GM19240 (cell line): ENCODE data around the gene CCSER1.
"Not testable (repeated sequence)": the region's sequence is repeated elsewhere in the genome, so short reads cannot be mapped to it uniquely, and the experiment has no call there.

Source experiments
- DNase-seq: peaks from one replicate; pipeline ENCODE4 v3.0.0; 2011; ENCODE audit warnings: low spot score; ENCODE audit not compliant: insufficient read length

Gene CCSER1

DNA sequence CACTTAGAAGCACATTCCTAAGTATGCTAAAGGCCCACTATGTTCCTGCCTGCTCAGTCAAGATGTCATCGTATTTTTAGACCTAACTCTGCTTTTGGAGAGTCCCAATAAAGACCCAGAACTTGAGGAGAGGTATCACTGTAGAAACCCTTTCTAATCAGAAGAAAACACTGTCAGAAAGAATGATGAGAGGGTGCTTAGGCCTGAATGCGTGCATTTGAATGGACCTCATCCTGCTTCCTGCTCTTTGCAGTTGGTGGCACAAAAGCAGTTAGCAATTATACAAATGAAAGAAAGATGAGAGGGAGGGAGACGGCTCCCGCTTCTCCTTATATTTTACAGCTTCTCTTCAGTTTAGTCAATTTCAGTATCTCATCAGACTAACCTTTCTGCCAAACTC lies 987.2 kb downstream of the CCSER1 start:
- DNase-seq = no peak

DNA sequence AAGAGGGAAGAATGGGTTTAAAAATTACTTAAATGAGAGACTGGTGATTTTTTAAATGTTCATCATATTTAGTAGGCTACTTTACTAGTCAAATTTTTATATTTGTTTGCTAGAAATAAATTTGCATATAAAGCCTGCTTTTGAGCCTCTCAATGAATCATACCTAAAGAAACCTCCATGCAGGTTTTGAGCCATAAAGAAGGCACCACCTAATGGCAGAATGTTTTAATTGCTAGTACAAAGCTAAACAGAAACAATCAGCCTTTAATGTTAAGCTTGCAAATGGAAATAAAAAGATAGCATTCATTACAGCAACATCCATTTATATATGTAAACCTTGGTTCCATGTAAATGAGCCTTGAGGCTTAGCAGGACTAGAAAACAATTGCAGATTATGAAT lies 989.7 kb downstream of the CCSER1 start:
- no peak for DNase-seq

DNA sequence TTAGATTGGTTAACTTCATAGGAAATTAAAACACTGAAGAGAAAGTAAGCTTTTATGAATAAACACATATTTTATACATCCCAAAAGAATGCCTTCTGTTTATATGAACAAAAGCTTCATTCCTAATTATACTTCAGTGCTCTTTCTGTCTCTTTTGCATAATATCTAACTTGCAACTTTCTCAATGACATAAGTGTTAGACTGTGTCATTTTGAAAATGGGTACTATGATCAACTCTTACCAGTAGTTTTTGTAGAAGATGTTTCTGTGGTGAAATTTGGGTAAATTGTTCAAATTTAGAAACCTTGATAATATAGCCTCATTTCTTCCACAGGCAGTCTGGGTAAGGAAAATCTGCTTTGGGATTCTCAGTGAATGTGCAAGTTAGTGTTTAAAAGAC lies 991.4 kb downstream of the CCSER1 start:
- no peak for DNase-seq

DNA sequence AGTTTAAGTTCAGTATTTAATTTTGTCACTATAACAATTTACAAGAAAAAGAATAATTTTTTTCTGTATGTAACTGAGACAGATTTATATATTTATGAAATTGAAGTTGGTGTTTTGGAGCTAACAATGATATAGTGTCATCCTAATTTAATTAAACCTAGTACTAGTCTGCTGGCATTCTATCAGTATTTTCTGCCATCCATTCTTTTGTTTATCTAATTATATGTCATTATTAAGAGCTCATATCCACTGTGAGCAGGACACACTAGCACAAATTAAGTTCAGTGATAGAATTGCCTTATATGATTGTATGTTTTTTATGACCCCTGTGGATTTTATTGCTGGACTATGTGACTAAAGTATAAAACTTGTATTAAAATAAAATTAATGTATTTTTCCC lies 996.5 kb downstream of the CCSER1 start:
- DNase-seq = no peak

DNA sequence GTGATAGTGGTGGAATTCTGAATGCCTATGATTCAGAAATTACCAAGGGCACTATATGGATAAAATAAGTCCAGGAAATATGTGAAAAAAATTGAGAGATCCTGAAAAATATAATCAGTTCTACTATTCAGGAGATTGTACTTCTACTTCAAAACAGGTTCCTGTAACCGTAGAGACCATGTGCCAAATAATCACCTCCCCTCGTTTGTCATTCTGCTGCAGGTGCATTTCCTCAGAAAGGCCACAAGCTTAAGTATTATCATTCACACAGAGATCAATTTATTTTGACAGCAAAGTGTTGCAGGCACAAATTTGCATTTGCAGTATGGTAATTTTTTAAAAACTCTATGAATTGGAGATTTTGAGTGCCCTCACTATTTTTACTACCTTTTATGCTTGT lies 1000.0 kb downstream of the CCSER1 start:
- DNase-seq = no peak

DNA sequence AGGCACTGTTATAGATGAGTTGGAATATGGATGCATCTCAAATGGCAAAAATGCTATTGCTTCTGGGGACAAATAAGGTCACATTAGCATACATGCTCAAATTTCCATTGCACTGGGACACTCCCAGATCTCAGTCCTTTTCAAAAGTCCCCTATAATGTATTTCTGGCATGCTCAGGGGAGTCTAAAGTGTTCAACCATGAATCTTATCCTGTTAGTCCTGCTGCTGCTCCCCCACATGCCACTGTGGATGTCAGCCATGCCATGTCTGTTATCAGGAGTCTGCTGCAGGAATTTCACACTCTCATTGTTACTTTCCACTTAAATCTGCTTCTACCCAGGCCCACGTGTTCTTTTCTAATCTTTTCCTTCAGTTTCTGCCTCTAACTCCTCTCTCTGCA lies 1000.6 kb downstream of the CCSER1 start:
- DNase-seq = no peak

DNA sequence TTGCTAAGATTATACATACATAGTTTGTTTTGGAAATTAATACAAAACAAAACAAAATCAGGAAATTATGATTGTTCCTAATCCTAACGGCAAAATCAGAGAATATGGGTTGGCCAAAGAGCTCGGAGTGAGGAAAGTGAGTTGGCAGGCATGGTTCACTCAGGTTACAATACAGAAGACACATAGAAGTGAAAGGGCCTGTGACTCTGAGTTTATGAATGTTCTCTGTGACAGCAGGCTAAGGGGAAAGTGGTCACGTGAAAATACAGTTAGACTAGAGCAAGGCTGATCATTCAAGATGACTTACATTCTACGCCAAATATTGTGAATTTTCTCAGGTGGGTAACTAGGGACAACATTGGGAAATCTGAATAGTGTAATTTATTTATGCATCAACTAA lies 1001.3 kb downstream of the CCSER1 start:
- DNase-seq = no peak

DNA sequence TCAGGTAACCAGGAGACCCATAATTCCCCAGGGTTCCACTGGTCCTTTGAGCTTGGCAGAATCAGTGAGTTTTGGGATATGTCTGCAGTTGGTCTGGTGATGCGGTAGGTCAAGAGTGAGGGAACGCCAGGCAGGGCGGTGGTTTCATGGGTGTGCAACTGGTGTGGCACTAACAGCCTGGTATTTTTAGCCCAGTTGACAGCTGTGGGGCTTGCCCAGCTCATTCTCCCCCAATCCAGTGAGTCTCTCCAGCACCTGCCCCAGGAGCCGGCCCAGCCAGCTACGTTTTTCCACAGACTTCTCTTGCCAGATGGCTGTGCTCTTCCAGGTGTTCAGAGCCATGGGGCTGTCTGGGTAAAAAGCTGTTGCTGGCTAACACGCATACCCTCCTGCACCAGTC lies 1019.9 kb downstream of the CCSER1 start:
- DNase-seq = no peak

DNA sequence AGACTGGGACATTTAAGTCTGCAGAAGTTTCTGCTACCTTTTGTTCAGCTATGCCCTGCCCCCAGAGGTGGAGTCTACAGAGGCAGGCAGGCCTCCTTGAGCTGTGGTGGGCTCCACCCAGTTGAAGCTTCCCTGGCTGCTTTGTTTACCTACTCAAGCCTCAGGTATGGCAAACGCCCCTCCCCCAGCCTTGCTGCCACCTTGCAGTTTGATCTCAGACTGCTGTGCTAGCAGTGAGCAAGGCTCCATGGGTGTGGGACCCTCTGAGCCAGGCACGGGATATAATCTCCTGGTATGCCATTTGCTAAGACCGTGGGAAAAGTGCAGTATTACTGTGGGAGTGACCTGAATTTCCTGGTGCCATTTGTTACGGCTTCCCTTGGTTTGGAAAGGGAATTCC lies 1026.8 kb downstream of the CCSER1 start:
- not testable (repeated sequence) for DNase-seq

DNA sequence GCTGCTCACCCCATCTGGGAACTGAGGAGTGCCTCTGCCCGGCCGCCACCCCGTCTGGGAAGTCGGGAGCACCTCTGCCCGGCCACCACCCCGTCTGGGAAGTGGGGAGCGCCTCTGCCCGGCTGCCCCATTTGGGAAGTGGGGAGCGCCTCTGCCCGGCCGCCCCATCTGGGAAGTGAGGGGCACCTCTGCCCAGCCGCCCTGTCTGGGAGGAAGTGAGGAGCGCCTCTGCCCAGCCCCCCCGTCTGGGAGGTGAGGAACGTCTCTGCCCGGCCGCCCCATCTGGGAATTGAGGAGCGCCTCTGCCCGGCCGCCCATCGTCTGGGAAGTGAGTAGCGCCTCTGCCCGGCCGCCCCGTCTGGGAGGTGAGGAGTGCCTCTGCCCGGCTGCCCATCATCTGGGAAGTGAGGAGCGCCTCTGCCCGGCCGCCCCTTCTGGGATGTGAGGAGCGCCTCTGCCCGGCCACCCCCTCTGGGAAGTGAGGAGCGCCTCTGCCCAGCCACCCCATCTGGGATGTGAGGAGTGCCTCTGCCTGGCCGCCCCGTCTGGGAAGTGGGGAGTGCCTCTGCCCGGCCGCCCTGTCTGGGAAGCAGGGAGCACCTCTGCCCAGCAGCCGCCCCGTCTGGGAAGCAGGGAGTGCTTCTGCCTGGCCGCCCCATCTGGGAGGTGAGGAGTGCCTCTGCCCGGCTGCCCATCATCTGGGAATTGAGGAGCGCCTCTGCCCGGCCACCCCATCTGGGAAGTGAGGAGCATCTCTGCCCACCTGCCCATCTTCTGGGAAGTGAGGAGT lies 1040.9 kb downstream of the CCSER1 start:
- DNase-seq = not testable (repeated sequence)

DNA sequence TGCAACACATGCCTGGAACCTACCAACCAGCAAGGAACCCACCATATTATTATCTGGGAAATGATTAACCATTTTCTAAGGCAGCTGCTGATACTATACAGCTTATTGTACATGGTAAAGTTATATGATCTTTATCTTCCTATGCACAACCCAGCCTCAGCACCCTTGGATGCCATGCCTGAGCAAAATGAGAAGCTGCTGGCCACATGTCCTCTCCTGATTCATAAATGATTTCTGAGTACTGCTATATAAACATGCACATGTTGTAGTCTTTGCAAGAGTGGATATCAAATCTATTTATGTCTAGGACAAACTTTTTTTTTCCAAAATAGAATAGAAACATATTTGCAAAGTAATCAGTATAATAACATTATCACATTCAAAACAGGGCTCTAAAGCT lies 1043.6 kb downstream of the CCSER1 start:
- no peak for DNase-seq

DNA sequence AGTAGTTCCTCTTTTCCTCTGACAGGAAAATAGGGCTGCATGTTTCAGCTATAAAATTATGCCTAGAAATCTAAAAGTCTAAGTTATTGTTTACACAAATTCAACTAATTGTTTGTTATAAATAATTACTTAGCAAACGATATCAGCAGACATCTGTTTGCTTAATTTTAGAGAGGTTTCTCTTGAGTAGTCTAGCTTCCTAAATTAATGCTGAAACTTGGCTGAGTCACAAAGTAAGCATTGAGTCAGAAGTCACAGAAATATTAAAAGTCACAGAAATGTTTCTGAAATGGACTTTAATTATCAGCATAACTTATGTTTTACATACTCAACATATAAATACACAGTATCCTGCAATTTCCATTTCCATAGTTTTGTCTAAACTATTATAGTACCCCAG lies 1044.0 kb downstream of the CCSER1 start:
- no peak for DNase-seq

DNA sequence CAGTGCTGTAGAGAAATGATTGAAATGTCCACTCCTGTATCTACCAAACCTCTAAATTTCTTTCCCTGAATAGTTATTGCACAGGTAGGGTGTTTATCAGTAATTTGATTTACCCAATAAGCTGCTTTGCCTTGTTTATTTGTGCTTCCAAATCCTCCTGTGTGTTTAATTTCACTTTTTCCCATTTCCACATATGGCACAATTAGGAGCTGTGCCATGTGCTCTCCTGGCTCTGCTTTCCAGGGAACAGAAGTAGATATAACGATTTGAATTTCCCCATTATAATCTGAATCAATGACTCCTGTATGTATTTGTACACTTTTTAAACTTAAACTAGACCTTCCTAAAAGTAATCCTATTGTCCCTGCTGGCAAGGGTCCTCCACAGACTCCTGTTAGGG lies 1057.9 kb downstream of the CCSER1 start:
- DNase-seq = not testable (repeated sequence)

DNA sequence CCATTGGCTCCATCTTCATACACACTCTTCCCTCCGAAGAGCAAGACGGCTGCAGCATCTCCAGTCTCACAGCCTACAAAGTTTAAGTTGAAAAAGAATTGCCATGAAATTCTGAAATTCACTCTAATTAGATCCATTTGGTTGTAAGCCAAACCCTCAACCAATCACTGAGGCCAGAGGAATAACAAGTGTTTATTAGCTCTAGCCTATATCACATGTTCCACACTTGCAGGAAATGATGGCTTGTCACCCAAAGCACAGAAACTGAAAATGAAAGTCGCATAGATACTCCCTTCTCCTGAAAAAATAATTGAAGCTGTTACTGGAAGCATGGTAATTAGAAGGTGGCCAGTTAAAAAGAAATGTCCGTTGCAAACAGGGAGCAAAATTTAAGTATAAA lies 1071.8 kb downstream of the CCSER1 start:
- no peak for DNase-seq

DNA sequence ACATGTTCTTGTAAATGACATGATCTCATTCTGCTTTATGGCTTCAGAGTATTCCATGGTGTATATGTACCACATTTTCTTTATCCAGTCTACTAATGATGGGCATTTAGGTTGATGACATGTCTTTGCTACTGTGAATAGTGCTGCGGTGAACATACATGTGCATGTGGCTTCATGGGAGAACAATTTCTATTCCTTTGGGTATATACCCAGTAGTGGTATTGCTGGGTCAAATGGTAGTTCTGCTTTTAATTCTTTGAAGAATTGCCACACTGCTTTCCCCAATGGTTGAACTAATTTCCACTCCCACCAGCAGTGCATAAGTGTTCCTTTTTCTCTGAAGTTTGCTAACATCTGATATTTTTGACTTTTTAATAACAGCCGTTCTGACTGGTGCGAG lies 1080.3 kb downstream of the CCSER1 start:
- DNase-seq = no peak

DNA sequence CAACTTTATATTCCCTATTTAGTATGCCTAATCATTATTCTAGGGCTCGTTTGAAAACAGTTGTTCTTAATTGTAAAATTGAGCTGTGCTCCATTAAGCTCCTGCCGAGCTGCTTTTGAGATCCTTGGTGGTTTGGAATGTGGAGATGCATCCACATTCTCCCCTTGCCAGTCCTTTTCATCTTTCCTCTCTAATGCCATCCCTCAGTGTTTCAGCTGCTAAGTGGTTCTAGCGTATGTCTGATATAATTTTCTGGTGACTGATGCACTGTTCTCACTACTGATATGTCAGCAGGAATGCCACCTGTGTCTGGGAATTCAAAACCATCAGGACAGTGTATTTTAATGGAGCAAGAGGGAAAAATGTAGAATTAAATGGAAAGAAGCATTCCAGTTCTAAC lies 1085.0 kb downstream of the CCSER1 start:
- no peak for DNase-seq

DNA sequence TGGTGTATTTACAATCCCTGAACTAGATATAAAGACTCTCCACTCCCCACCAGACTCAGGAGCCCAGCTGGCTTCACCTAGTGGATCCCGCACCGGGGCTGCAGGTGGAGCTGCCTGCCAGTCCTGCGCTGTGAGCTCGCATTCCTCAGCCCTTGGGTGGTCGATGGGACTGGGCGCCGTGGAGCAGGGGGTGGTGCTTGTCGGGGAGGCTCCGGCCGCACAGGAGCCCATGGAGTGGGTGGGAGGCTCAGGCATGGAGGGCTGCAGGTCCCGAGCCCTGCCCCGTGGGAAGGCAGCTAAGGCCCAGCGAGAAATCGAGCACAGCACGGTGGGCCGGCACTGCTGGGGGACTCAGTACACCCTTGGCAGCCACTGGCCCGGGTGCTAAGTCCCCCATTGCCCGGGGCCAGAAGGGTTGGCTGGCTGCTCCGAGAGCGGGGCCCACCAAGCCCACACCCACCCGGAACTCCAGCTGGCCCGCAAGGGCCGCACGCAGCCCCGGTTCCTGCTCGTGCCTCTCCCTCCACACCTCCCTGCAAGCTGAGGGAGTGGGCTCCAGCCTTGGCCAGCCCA lies 1090.7 kb downstream of the CCSER1 start:
- DNase-seq = not testable (repeated sequence)

DNA sequence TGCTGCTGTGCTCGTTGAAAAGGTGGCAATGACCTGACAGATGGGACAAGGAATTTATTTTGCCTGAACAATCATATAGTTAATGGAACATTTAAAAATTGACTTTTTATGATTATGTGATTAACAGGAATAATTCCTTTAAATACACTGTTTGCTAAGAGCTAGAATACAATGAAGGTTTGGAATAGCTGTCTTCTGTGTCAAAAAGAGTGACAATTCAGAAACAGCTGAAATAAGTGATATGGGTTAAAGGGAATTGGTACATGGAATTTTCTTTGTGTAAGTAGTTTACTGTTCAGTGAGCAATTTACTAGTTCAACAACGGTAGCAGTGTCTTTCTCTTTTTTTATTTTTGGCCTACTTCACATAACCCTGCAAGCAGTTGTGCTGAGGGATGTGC lies 1093.1 kb downstream of the CCSER1 start:
- no peak for DNase-seq

DNA sequence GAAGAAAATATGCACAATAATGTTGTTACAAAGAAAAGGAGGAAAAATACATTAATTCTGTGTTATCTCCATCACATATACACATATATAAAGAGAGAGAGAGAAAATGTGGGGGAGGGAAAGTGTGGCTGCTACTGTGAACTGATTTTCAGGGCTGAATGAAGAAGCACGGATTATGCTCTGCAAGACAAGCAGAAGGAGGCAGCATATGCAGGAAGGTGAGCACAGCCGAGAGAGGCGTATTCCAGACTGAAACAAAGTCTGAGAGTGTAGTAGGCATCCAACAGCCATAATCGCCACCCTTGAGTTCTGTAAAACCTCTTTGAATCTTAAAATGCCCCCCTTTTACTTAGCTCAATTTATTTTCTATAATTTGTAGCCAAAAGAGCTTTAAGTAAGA lies 1094.8 kb downstream of the CCSER1 start:
- DNase-seq = no peak

DNA sequence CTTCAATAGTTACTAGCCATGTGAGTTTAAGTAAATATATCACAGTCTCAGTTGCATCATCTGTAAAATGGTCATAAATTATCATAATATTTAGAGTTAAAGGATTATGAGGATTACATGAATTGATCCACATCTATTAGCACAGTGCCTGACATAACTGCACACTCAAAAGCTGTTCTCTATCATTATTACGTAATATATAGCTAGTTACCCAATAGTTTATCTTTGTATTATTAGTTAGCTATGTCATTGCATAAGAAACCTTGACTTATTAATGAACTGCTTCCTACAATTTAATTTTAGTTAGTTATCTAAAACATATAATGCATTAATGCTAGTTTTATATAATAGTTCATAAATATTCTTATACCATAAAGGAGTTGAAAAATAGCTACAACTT lies 1099.7 kb downstream of the CCSER1 start:
- DNase-seq = no peak

DNA sequence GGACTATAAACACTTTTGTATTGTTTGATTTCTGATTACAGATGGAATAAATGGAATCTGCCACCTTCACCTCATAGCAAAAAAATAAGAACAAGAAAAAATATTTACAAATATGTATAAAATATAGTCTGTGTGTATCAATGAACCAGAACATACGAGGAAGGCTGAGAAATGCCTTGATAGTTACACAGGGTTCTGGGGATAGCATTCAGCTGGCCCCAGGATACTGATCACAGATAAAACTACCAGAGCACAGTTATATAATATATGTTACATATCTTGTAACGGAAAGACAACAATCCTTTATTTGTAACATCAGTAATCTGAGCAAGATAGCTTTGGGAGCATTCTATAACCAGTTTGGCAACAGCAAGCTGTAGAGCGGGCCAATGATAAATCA lies 1101.5 kb downstream of the CCSER1 start:
- no peak for DNase-seq

DNA sequence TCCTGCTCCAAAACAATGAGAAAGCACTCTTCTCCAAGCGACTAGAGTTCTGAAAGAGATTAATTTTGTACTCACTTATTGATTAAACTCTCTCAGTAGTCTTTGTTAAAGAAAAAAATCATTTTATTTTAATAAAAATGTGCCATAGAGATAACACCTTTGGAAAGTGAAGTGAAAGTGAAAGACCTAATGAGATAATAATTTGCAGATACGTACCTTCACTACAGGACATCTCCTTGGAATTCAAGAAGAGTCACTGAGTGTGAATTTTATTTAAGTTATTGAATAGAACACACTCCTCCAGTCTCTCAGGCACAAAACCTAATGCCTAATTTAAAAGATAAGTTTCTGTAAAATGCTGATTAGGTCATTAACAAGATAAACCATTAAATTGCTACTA lies 1106.0 kb downstream of the CCSER1 start:
- DNase-seq = no peak

DNA sequence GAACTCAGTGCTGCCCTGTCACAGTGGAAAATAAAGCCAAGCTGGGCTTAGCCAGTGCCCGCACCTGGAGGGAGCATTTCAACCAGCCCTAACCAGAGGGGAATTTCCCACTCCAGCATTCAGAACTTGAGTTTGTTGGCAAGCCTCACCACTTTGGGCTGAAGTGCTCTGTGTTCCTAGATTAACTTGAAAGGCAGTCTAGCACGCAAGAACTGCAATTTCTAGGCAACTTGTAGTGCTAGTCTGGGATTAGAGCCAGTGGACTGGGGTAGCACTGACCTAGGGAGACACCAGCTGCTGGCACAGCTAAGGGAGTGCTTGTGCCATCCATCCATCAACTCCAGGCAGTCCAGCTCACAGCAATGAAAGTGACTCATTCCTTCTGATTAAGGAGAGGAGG lies 1115.9 kb downstream of the CCSER1 start:
- no peak for DNase-seq
